NCI-H128 (cell line): ENCODE results near the gene PLA2G1B.

Experiments used
- DNase-seq: peaks from one replicate; lab custom pipeline; 2025; ENCODE audit not compliant: unreplicated experiment; lab: John Stamatoyannopoulos, UW

The PLA2G1B gene

GRCh38 chr12:120276734-120277133, 50.8 kb downstream of the PLA2G1B start:
- no peak for DNase-seq
